GF-D8 (cell line): ENCODE results near the gene TLL1.

Experiments used
- DNase-seq: peaks from one replicate; lab custom pipeline; 2025; lab: John Stamatoyannopoulos, UW

TLL1 gene

GRCh38 chr4:165894159-165894558 lies 21.1 kb downstream of the TLL1 start:
- DNase-seq: no peak

- DNase-seq: no peak
Measured at GRCh38 chr4:165905405-165906027, 32.5 kb downstream of the TLL1 start.

- DNase-seq: no peak
Measured at GRCh38 chr4:165906272-165906671, 33.2 kb downstream of the TLL1 start.

GRCh38 chr4:165909947-165910346 lies 36.9 kb downstream of the TLL1 start:
- DNase-seq: no peak

GRCh38 chr4:165915215-165915614 lies 42.2 kb downstream of the TLL1 start:
- DNase-seq: no peak

GRCh38 chr4:165921546-165921945 lies 48.5 kb downstream of the TLL1 start:
- DNase-seq: no peak

- DNase-seq: no peak
Measured at GRCh38 chr4:165922747-165923146, 49.7 kb downstream of the TLL1 start.

- DNase-seq: no peak
Measured at GRCh38 chr4:165926307-165926706, 53.3 kb downstream of the TLL1 start.

- DNase-seq: no peak
Measured at GRCh38 chr4:165927366-165927765, 54.3 kb downstream of the TLL1 start.

GRCh38 chr4:165927815-165928214 lies 54.8 kb downstream of the TLL1 start:
- no peak for DNase-seq

GRCh38 chr4:165928601-165929000 lies 55.6 kb downstream of the TLL1 start:
- no peak for DNase-seq

- no peak for DNase-seq
Measured at GRCh38 chr4:165929662-165930061, 56.6 kb downstream of the TLL1 start.

- no peak for DNase-seq
Measured at GRCh38 chr4:165931741-165932140, 58.7 kb downstream of the TLL1 start.

- no peak for DNase-seq
Measured at GRCh38 chr4:165944900-165945299, 71.9 kb downstream of the TLL1 start.

GRCh38 chr4:165945991-165946390 lies 73.0 kb downstream of the TLL1 start:
- DNase-seq: no peak

- DNase-seq: no peak
Measured at GRCh38 chr4:165947019-165947418, 74.0 kb downstream of the TLL1 start.

GRCh38 chr4:165953181-165953580 lies 80.1 kb downstream of the TLL1 start:
- no peak for DNase-seq

- no peak for DNase-seq
Measured at GRCh38 chr4:165963621-165964020, 90.6 kb downstream of the TLL1 start.

GRCh38 chr4:165964591-165964990 lies 91.6 kb downstream of the TLL1 start:
- DNase-seq: no peak

- no peak for DNase-seq
Measured at GRCh38 chr4:165965503-165965902, 92.5 kb downstream of the TLL1 start.

GRCh38 chr4:165966833-165967232 lies 93.8 kb downstream of the TLL1 start:
- DNase-seq: no peak

- DNase-seq: no peak
Measured at GRCh38 chr4:165967486-165967885, 94.4 kb downstream of the TLL1 start.

GRCh38 chr4:165970703-165971420 lies 97.8 kb downstream of the TLL1 start:
- DNase-seq: no peak

- no peak for DNase-seq
Measured at GRCh38 chr4:165971446-165971845, 98.4 kb downstream of the TLL1 start.
